Measurements from ENCODE around the gene RAD21L1. TPM values are rescaled to one million over a fixed set of nuclear protein-coding genes. Genes with fewer than 3 reads are reported as not detected.

The RAD21L1 gene
- total and polyA plus RNA-seq, 4 donors = not detected

GRCh38 chr20:1294497-1294896, 68.7 kb downstream of the RAD21L1 start:
- no peak overlapping the region for H3K27ac ChIP-seq (ENCODE audit: low read depth in 1 of 2, low read length in 2 of 2)
- TF ChIP-seq, protein P1, sequence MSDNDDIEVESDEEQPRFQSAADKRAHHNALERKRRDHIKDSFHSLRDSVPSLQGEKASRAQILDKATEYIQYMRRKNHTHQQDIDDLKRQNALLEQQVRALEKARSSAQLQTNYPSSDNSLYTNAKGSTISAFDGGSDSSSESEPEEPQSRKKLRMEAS (IDR thresholded peaks at IDR 0.05) = no peak
- no peak for TF ChIP-seq JUND (IDR thresholded peaks at IDR 0.05)
- TF ChIP-seq YY1 (IDR thresholded peaks at IDR 0.05) = no peak
- no peak for TF ChIP-seq RAD21 (IDR thresholded peaks at IDR 0.05)
- no peak for TF ChIP-seq RXRA (IDR thresholded peaks at IDR 0.05)
- no peak for TF ChIP-seq HNF4G (IDR thresholded peaks at IDR 0.05)
- no peak for TF ChIP-seq EGR1 (IDR thresholded peaks at IDR 0.05; ENCODE audit: low read depth in 2 of 2)
- no peak for TF ChIP-seq FOXA1 (IDR thresholded peaks at IDR 0.05)
- TF ChIP-seq HNF4A (conservative IDR thresholded peaks at IDR 0.05) = no peak
- TF ChIP-seq FOXA2 (IDR thresholded peaks at IDR 0.05) = no peak
- no peak for TF ChIP-seq GABPA (IDR thresholded peaks at IDR 0.05 in 1 of 2, conservative IDR thresholded peaks at IDR 0.05 in 1 of 2)
- TF ChIP-seq TAF1 (conservative IDR thresholded peaks at IDR 0.05) = no peak
- no peak for TF ChIP-seq NR2F2 (IDR thresholded peaks at IDR 0.05)
- no peak for TF ChIP-seq SP1 (IDR thresholded peaks at IDR 0.05)
- TF ChIP-seq, protein P2, sequence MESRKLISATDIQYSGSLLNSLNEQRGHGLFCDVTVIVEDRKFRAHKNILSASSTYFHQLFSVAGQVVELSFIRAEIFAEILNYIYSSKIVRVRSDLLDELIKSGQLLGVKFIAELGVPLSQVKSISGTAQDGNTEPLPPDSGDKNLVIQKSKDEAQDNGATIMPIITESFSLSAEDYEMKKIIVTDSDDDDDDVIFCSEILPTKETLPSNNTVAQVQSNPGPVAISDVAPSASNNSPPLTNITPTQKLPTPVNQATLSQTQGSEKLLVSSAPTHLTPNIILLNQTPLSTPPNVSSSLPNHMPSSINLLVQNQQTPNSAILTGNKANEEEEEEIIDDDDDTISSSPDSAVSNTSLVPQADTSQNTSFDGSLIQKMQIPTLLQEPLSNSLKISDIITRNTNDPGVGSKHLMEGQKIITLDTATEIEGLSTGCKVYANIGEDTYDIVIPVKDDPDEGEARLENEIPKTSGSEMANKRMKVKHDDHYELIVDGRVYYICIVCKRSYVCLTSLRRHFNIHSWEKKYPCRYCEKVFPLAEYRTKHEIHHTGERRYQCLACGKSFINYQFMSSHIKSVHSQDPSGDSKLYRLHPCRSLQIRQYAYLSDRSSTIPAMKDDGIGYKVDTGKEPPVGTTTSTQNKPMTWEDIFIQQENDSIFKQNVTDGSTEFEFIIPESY (IDR thresholded peaks at IDR 0.05) = no peak
- TF ChIP-seq, protein P3, sequence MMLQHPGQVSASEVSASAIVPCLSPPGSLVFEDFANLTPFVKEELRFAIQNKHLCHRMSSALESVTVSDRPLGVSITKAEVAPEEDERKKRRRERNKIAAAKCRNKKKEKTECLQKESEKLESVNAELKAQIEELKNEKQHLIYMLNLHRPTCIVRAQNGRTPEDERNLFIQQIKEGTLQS (IDR thresholded peaks at IDR 0.05) = no peak
- TF ChIP-seq CTCF (IDR thresholded peaks at IDR 0.05; ENCODE audit: low read depth, low read length, missing input control) = no peak
- TF ChIP-seq, protein P4, sequence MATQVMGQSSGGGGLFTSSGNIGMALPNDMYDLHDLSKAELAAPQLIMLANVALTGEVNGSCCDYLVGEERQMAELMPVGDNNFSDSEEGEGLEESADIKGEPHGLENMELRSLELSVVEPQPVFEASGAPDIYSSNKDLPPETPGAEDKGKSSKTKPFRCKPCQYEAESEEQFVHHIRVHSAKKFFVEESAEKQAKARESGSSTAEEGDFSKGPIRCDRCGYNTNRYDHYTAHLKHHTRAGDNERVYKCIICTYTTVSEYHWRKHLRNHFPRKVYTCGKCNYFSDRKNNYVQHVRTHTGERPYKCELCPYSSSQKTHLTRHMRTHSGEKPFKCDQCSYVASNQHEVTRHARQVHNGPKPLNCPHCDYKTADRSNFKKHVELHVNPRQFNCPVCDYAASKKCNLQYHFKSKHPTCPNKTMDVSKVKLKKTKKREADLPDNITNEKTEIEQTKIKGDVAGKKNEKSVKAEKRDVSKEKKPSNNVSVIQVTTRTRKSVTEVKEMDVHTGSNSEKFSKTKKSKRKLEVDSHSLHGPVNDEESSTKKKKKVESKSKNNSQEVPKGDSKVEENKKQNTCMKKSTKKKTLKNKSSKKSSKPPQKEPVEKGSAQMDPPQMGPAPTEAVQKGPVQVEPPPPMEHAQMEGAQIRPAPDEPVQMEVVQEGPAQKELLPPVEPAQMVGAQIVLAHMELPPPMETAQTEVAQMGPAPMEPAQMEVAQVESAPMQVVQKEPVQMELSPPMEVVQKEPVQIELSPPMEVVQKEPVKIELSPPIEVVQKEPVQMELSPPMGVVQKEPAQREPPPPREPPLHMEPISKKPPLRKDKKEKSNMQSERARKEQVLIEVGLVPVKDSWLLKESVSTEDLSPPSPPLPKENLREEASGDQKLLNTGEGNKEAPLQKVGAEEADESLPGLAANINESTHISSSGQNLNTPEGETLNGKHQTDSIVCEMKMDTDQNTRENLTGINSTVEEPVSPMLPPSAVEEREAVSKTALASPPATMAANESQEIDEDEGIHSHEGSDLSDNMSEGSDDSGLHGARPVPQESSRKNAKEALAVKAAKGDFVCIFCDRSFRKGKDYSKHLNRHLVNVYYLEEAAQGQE (IDR thresholded peaks at IDR 0.05) = no peak
- no peaks in the 10 kb centered on the region for H3K9me3 ChIP-seq (ENCODE audit: control insufficient read depth in 4 of 4, low read length in 3 of 4)
- H3K36me3 ChIP-seq (ENCODE audit: control insufficient read depth in 4 of 4, insufficient read depth in 3 of 4, low read depth in 1 of 4, low read length in 3 of 4) = no peaks in the 10 kb centered on the region
- H3K4me1 ChIP-seq (ENCODE audit: control insufficient read depth in 4 of 4, insufficient read depth in 4 of 4, low read length in 3 of 4) = no peaks in the 10 kb centered on the region
- H3K4me3 ChIP-seq (ENCODE audit: low read depth in 1 of 3, low read length in 3 of 3) = no peak overlapping the region
- H3K27me3 ChIP-seq (ENCODE audit: control insufficient read depth in 4 of 4, insufficient read depth in 4 of 4, low read length in 3 of 4) = no peaks in the 10 kb centered on the region
- H3K9ac ChIP-seq (ENCODE audit: low read depth in 1 of 2, low read length in 2 of 2) = no peak overlapping the region
- DNase-seq (ENCODE audit: low spot score) = no peak
- WGBS = 92% methylated on average over 8 of the region's 8 CpGs

Data from liver (tissue), 9 donors.